NCI-H2227 (cell line): ENCODE results near the gene UBE2D1.

Source experiments
- DNase-seq: peaks from one replicate; lab custom pipeline; 2025; ENCODE audit not compliant: unreplicated experiment; lab: John Stamatoyannopoulos, UW

Gene UBE2D1

DNA sequence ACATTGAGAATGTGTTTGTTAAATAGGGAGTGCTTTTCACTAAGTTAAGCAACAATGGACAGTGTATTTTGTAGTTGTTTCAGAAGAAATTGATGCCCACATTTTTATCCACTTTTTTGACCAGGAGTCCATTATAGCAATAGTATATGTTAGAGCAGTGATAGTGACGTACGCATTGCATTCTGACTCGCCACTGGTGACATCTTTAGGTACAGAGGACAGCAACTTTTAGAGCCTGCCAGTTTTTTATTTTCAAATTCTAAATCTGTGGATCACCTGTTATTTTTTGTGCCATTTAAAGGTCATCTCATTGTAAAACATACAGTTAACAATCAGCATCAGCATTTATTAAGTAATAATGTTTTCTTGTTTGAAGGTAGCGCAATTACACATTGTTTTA is 1.4 kb downstream of the UBE2D1 start:
- DNase-seq: no peak

DNA sequence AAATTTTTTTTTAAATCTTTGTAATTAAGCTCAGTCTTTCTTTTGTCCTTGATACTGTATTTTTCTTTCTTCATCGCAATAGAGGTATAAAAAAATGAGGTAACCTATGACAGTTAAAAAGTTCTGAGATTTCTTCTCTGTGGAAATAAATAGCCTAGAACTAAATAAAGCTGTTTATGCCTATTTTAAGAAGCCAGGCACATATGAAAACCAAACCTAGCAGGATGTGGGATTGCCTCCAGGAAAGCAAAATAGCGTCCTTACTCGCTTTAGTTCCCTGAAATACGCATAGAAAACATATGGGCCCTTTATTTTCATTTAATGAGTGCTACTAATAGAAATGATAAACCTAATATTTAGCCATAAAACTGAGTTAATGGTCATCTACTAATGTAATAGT is 6.6 kb downstream of the UBE2D1 start:
- no peak for DNase-seq

DNA sequence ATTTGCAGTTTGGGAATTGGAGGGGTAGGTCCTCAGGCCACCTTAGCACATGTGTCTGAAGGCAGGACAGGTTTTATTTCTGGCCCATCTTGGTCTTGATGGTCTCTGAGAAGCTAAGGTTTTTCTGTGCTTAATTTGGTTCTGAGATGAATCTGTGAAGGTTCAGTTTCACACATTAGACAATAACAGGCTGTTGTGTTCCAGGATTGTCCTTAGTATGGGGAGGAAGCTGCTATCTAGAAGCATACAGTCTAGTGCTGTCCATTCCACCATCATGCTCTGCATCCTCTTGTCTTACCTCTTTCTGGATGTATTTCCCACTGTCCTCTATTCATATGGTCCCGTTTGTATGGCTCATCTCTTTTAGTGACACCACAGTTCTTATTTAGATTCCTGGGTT is 7.1 kb downstream of the UBE2D1 start:
- no peak for DNase-seq

- DNase-seq: no peak
These were observed 13.2 kb downstream of the UBE2D1 start for GRCh38 chr10:58347967-58348366.

DNA sequence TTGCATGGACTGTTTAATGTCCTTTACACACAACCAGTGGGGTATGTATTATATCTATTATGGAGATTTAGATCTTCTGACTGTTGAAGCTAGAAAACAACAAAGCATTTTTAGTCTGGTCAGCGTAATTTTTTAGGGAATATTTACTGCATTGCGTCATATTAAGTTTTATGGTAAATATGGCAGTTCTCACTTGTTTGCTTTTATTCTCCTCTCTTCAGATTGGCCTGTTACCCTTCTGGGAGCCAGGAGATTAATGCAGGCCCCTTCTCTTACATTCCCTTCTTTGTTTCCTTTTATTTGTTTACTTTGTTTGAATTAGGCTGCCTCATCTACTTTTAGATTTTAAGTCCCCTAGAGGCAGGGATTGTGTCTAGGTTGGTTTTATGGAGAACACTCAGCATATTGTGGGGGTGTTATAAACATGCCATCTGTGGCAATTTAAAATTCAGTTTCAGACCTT is 13.8 kb downstream of the UBE2D1 start:
- no peak for DNase-seq

DNA sequence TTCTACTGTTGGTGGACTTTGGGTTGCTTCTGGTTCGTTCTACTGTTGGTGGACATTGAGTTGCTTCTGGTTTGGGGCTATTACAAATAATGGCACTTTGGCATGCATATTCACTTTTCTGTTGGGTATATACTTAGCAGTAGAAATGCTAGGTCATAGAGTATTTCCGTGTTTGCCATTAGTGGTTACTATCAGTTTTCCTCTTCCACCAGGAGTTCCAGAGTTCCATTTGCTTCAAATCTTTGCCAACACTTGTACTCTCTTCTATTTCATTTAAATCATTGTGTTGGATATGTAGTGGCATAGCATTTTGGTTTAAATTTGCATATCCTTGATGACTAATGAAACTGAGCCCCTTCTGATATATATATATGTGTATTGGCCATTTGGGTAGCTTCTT is 15.2 kb downstream of the UBE2D1 start:
- DNase-seq: no peak

- no peak for DNase-seq
These were observed 16.0 kb downstream of the UBE2D1 start for GRCh38 chr10:58350619-58351323.

DNA sequence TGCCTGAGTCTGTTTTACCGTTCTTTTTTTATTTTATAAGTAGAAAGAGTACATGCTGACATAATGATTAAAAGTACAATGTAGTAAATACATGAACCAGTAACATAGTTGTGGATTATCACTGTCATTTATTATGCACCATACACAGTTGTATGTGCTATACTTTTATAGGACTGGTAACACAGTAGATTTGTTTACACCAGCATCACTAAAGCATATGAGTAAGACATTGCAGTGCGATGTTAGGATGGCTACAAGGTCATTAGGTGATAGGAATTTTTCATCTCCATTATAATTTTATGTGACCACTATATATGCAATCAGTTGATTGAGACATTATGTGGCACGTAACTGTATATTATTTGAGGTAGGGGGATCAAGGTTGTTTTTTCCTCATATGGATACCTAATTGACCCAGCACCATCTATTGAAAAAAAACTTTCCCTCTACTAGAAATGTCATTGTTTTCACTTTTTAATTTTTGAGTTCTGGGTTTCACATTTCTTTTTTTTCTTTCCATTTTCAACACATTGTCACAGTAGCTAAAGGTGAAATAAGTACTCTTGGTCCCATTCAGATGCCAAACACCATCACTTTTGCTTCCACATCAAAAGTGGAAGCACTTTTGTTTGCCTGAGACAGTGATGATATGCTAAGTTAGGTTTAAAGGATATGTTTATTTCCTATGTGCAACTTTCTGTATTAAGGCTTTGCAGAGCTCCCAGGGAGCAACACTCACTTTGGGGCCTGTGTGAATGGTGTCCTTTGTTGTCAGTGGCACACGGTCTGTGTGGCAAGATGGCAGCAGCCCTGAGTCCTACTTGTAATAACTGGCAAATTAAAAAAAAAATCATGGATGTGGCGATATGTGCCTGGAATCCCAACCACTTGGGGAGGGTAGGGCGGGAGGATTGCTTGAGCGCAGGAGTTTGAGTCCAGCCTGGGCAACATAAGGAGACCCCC is 17.1 kb downstream of the UBE2D1 start:
- no peak for DNase-seq

GRCh38 chr10:58352956-58353610 is 18.3 kb downstream of the UBE2D1 start:
- no peak for DNase-seq

DNA sequence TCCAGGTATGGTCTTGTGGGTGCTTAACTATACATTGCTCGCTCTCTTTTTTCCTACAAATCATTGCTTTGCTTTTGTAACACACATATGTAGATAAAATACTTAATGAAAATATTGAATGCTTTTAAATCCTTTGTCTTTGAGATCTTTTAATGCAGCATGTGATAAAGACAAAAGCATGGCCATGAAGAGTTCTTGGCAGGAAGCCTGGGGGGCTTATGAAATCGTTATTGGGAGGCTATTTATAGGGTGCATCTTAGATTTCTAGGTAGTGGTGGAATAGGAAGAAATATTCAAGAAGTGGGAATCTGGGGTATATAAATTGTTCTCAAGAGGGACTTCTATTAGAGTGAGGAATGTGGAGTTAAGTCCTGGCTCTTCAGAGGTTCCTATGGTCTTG is 21.9 kb downstream of the UBE2D1 start:
- DNase-seq: no peak

- no peak for DNase-seq
These were observed 23.6 kb downstream of the UBE2D1 start for GRCh38 chr10:58358314-58358933.

GRCh38 chr10:58358947-58359346 is 24.1 kb downstream of the UBE2D1 start:
- no peak for DNase-seq

GRCh38 chr10:58359541-58359940 is 24.7 kb downstream of the UBE2D1 start:
- no peak for DNase-seq

DNA sequence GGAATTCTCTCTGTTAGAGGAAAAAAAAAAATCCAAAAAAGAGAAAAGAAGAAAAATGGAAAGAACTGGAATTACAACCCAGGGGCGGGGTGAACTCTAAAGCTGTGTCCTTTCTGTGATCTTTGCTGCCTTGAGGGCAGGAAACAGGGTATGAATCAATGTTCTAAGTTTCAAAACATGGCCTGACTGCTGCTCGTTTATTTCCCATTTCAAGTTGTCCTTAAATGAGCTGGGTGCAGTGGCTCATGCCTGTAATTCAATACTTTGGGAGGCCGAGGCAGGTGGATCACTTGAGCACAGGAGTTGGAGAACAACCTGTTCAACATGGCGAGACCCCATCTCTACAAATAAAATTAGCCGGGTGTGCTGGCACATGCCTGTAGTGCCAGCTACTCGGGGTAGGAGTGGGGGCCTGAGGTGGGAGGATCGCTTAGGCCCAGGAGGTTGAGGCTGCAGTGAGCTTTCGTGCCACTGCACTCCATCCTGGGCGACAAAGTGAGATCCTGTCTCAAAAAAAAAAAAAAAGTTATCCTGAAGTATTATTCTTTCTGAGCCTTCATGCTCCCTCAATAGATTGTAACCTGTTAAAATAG is 25.7 kb downstream of the UBE2D1 start:
- DNase-seq: no peak

GRCh38 chr10:58361353-58361752 is 26.5 kb downstream of the UBE2D1 start:
- no peak for DNase-seq

GRCh38 chr10:58362027-58362789 is 27.4 kb downstream of the UBE2D1 start:
- no peak for DNase-seq

GRCh38 chr10:58367069-58367468 is 32.3 kb downstream of the UBE2D1 start:
- DNase-seq: no peak

DNA sequence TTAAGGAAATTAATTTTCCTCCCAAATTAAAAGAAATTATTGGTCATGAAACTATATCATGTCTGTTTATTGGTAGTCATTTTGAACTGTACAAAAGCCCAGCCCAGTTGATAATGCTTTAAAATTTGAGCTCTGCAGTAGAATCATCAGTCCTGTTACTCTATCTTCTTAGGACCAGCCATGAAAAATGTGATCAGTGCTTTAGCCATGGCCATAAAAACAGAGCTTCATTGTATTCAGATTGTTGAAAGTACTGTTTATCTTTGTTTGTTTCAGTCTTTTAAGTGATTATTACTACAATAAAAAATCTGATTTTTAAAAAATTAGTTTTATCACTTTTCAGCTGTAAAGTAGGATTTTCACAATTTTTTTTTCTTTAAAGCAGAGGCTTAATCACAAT is 36.7 kb downstream of the UBE2D1 start:
- DNase-seq: no peak

DNA sequence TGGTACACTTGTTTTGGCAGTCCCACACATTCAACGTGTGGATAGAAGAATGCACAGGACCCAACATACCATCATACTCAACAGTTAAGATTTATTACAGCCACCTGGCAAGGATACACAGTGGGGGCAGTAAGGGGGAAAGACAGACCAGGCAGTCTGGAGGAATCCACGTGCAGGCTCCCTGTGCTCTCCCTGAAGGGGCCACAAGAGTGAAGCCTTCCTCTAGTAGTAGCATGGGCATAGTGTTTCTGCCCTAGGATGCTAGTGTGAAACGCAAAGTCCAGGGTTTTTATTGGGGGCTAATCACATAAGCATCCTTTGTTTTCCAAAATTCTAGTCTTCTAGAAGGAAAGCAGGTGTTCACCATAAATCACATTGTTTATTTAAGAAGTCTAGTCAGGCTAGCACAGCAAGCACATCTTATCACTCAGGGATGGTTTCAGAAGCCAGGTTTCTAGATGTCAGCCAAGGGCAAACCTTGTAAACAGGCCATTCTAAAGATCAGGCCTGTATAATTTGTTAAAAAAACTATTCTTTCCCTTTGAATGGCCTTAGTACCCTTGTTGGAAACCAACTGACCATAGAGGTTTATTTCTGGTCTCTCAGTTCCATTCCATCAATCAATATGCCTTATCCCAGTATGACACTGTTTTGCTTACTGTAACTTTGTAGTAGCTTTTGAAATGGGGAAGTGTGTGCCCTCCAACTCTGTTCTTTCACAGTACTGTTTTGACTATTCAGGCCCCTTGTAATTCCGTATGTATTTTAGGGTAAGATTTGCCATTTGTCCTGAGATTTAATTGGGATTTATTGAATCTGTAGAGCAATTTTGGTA is 38.0 kb downstream of the UBE2D1 start:
- DNase-seq: no peak
